HepG2 (cell line): ENCODE results near the gene CHCT1. TPM values are rescaled to one million over a fixed set of nuclear protein-coding genes. Genes with fewer than 3 reads are reported as not detected.

ENCODE experiments used
- ATF1 ChIP-seq: IDR thresholded peaks from 2 replicates; pipeline ENCODE4 v1.6.1; 2016; ENCODE audit warnings: mild to moderate bottlenecking, control low read depth
- DNMT3B ChIP-seq: conservative IDR thresholded peaks from 2 replicates; pipeline ENCODE4 v1.6.1; 2016; ENCODE audit warnings: missing biosample characterization, control low read depth
- GATAD1 ChIP-seq: IDR thresholded peaks from 2 replicates; pipeline ENCODE4 v1.6.1; 2016; ENCODE audit warnings: missing genetic modification reagents, missing compliant biosample characterization
- HOXD1 ChIP-seq: sonication (generic); formaldehyde crosslinking; IDR thresholded peaks from 2 replicates; pipeline ENCODE4 v1.5.0; 2020; ENCODE audit warnings: missing genetic modification reagents
- KLF15 ChIP-seq: sonication (generic); formaldehyde crosslinking; IDR thresholded peaks from 2 replicates; pipeline ENCODE4 v1.8.1; 2023; ENCODE audit warnings: borderline replicate concordance, mild to moderate bottlenecking, inconsistent platforms, missing genetic modification reagents, mixed read lengths
- MXD4 ChIP-seq: IDR thresholded peaks from 2 replicates; pipeline ENCODE4 v1.6.1; 2016; ENCODE audit warnings: mild to moderate bottlenecking, missing biosample characterization, missing genetic modification reagents
- SIN3B ChIP-seq: fragments of 150-350 bp; IDR thresholded peaks from 2 replicates; pipeline ENCODE4 v1.6.1; 2014; ENCODE audit warnings: low read length
- SOX13 ChIP-seq, 3 experiments: fragments of 450-650 bp in 1 of 3; sonication (generic) in 1 of 3; formaldehyde crosslinking in 1 of 3; IDR thresholded peaks in 2 of 3; conservative IDR thresholded peaks in 1 of 3; 2 replicates each; pipeline versions ENCODE4 v1.5.0 to v1.6.1; 2016 to 2020; ENCODE audit warnings: antibody characterized with exemption in 1 of 3, mild to moderate bottlenecking in 1 of 3, missing compliant biosample characterization in 1 of 3, missing genetic modification reagents in 1 of 3, moderate library complexity in 1 of 3
- ZGPAT ChIP-seq: IDR thresholded peaks from 2 replicates; pipeline ENCODE4 v1.6.1; 2016; ENCODE audit warnings: mild to moderate bottlenecking
- ZMYM4 ChIP-seq: sonication (generic); formaldehyde crosslinking; IDR thresholded peaks from 2 replicates; pipeline ENCODE4 v1.8.1; 2023; ENCODE audit warnings: mild to moderate bottlenecking, missing genetic modification reagents
- ZNF205 ChIP-seq: IDR thresholded peaks from 2 replicates; pipeline ENCODE4 v1.6.1; 2018; ENCODE audit warnings: missing biosample characterization, missing genetic modification reagents
- ZNF660 ChIP-seq: sonication (generic); formaldehyde crosslinking; IDR thresholded peaks from 2 replicates; pipeline ENCODE4 v1.5.1; 2020; ENCODE audit warnings: mild to moderate bottlenecking, low read depth, missing genetic modification reagents, borderline replicate concordance
- ZNF781 ChIP-seq: sonication (generic); formaldehyde crosslinking; IDR thresholded peaks from 2 replicates; pipeline ENCODE4 v1.5.1; 2020; ENCODE audit warnings: borderline replicate concordance, mild to moderate bottlenecking, missing genetic modification reagents; ENCODE audit errors: not compliant biosample characterization
- ZNF816 ChIP-seq: sonication (generic); formaldehyde crosslinking; IDR thresholded peaks from 2 replicates; pipeline ENCODE4 v1.8.0; 2022; ENCODE audit warnings: missing genetic modification reagents, mild to moderate bottlenecking, borderline replicate concordance
- polyA plus RNA-seq, 8 experiments: library from polyadenylated mRNA; depleted of rRNA in 3 of 8; stranded (reverse) in 7 of 8; unstranded in 1 of 8; fragments of >200 nt; fragmentation: Illumina TruSeq in 4 of 8; extraction: Trizol in 4 of 8; gene quantifications; 2 replicates each; pipeline versions ENCODE4 v1.2.1 to v1.2.3, GENCODE V29; 2011 to 2016; ENCODE audit warnings: low read depth in 4 of 8, missing spikeins in 1 of 8, mixed read lengths in 1 of 8; ENCODE audit not compliant: insufficient read depth in 1 of 8
- total RNA-seq, 5 experiments: library from RNA; depleted of rRNA; stranded (reverse); fragments of >200 nt; fragmentation: Illumina TruSeq; extraction: Trizol; gene quantifications; 2 replicates each; pipeline ENCODE4 v1.2.3, GENCODE V29; 2016; ENCODE audit warnings: low read depth in 1 of 5
- TF ChIP-seq, protein P1 (sequence below), 2 experiments: fragments of 450-650 bp in 1 of 2; sonication (generic) in 1 of 2; formaldehyde crosslinking in 1 of 2; IDR thresholded peaks; 2 replicates each; pipeline versions ENCODE4 v1.6.1 to v1.8.0; 2016 to 2022; ENCODE audit warnings: antibody characterized with exemption in 1 of 2, mild to moderate bottlenecking in 1 of 2, missing genetic modification reagents in 1 of 2
- TF ChIP-seq, protein P2 (sequence below): sonication (generic); formaldehyde crosslinking; IDR thresholded peaks from 2 replicates; pipeline ENCODE4 v1.4.0; 2020; ENCODE audit warnings: low read depth, mild to moderate bottlenecking, missing genetic modification reagents

Gene CHCT1
- total and polyA plus RNA-seq, 2 of the 13 experiments (the other 11 are each of a cell fraction or from before 2014, with no cell fraction given): not detected

DNA sequence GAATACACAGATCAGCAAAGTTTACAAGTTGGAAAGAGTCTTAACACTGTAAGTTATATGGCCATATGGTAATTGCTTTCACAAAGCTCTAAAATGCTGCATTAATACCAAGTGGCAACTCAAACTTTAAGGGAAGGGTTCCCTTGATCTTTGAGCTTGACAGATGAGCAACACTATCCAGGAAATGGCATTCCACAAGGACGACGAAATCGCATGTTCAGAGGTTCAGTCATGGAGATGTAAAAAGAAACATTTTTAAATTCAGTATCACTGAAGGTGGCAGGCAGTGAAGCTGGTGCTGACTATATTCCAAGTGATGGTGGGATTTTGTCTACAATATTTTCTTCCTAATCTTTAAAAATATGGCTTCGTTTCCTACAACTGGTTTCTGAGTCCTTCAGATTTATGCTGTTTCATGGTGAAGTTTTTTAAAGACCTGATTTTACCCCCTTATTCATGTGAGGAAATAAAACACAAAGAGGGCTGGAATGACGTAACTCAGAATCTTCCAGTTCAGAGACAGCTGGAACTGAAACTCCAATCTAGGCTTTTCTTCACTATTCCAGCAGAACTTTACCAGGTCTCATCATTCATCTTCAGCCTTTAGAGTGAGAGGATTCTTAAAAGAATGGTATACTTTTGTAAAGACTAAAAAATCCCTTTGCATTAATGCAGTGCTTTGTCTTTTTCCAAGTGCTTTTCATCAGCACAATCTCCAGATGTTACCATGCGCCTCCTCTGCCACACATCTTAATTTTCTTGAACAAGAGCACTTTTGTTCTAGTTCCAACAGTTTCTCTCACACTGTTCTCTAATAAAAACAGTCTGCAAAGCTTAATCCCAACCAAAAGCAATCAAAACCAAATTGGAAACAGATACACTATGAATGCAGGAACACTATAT is 20.2 kb downstream of the CHCT1 start (continued):
- TF ChIP-seq ZNF781 (no peak), ZMYM4 (CRISPR knock-in tag) (no peak), SIN3B (no peak), ZNF205 (peak; percentile 47; the same call in 1 of the 2 replicates), SOX13 (IDR thresholded peaks at IDR 0.05) (no peak), SOX13 (CRISPR knock-in tag; conservative IDR thresholded peaks at IDR 0.05 in 1 of 2, IDR thresholded peaks at IDR 0.05 in 1 of 2) (peak in 1 of 2 experiments; percentile 24; a peak in 1 of 4 replicates), ZNF660 (CRISPR knock-in tag) (no peak), ATF1 (CRISPR knock-in tag) (peak; percentile 10; the same call in 1 of the 2 replicates), MXD4 (CRISPR knock-in tag) (0 out of 2 replicates have a peak, but pooled peaks have one; percentile 39), ZGPAT (CRISPR knock-in tag) (0 out of 2 replicates have a peak, but pooled peaks have one; percentile 24), DNMT3B (CRISPR knock-in tag) (no peak), KLF15 (no peak), GATAD1 (no peak), HOXD1 (CRISPR knock-in tag) (no peak), ZNF816 (CRISPR knock-in tag) (no peak)
- TF ChIP-seq, protein P1, sequence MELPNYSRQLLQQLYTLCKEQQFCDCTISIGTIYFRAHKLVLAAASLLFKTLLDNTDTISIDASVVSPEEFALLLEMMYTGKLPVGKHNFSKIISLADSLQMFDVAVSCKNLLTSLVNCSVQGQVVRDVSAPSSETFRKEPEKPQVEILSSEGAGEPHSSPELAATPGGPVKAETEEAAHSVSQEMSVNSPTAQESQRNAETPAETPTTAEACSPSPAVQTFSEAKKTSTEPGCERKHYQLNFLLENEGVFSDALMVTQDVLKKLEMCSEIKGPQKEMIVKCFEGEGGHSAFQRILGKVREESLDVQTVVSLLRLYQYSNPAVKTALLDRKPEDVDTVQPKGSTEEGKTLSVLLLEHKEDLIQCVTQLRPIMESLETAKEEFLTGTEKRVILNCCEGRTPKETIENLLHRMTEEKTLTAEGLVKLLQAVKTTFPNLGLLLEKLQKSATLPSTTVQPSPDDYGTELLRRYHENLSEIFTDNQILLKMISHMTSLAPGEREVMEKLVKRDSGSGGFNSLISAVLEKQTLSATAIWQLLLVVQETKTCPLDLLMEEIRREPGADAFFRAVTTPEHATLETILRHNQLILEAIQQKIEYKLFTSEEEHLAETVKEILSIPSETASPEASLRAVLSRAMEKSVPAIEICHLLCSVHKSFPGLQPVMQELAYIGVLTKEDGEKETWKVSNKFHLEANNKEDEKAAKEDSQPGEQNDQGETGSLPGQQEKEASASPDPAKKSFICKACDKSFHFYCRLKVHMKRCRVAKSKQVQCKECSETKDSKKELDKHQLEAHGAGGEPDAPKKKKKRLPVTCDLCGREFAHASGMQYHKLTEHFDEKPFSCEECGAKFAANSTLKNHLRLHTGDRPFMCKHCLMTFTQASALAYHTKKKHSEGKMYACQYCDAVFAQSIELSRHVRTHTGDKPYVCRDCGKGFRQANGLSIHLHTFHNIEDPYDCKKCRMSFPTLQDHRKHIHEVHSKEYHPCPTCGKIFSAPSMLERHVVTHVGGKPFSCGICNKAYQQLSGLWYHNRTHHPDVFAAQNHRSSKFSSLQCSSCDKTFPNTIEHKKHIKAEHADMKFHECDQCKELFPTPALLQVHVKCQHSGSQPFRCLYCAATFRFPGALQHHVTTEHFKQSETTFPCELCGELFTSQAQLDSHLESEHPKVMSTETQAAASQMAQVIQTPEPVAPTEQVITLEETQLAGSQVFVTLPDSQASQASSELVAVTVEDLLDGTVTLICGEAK (IDR thresholded peaks at IDR 0.05): no peak
- TF ChIP-seq, protein P1 (CRISPR knock-in tag; IDR thresholded peaks at IDR 0.05): no peak
- TF ChIP-seq, protein P2, sequence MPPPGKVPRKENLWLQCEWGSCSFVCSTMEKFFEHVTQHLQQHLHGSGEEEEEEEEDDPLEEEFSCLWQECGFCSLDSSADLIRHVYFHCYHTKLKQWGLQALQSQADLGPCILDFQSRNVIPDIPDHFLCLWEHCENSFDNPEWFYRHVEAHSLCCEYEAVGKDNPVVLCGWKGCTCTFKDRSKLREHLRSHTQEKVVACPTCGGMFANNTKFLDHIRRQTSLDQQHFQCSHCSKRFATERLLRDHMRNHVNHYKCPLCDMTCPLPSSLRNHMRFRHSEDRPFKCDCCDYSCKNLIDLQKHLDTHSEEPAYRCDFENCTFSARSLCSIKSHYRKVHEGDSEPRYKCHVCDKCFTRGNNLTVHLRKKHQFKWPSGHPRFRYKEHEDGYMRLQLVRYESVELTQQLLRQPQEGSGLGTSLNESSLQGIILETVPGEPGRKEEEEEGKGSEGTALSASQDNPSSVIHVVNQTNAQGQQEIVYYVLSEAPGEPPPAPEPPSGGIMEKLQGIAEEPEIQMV: no peak
